Erythroblast (primary cell): ENCODE results near the gene LINC00305.

ENCODE experiments used
- GATA1 ChIP-seq: IDR thresholded peaks from 2 replicates; pipeline ENCODE4 v1.6.1; 2011; ENCODE audit warnings: low read depth, mild to moderate bottlenecking, control low read depth, low read length, moderate library complexity
- POLR2A ChIP-seq: IDR thresholded peaks from 2 replicates; pipeline ENCODE4 v1.6.1; 2011; ENCODE audit warnings: mild to moderate bottlenecking, low read length

DNA sequence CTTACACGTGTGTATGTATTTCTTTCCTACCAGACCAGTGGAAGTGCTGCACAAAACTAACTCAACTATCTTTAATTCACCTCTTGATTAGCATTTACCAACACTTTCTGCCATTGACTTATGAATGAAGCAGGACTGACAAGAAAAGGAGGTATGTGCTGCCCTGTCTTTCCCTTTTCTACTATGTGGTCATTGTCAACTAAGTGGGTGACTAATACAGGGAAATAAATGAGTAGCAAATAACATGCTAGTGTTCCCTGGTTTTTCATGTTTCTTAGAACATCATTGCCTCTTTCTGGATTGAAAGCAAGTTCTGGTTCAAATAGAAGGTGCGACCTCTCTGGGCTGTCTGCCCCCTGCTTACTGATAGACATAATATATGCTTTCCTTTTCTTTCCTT lies 58.0 kb downstream of the LINC00305 start:
- TF ChIP-seq POLR2A: no peak
- TF ChIP-seq GATA1: no peak
